HepG2 (cell line): ENCODE results near the gene RPS6KB2. TPM values are rescaled to one million over a fixed set of nuclear protein-coding genes. Genes with fewer than 3 reads are reported as not detected.

Experiments
- BCL6 ChIP-seq: IDR thresholded peaks from 2 replicates; pipeline ENCODE4 v1.6.1; 2016; ENCODE audit warnings: missing genetic modification reagents, missing compliant biosample characterization
- DPF2 ChIP-seq: sonication (generic); formaldehyde crosslinking; IDR thresholded peaks from 2 replicates; pipeline ENCODE4 v1.4.0; 2020; ENCODE audit warnings: mild to moderate bottlenecking, low read depth, missing genetic modification reagents, borderline replicate concordance
- GABPA ChIP-seq, 2 experiments: IDR thresholded peaks; 2 replicates each; pipeline ENCODE4 v1.6.1; 2011 to 2016; ENCODE audit warnings: low read depth in 2 of 2, low read length in 1 of 2, missing biosample characterization in 1 of 2, missing genetic modification characterization in 1 of 2
- GTF2F1 ChIP-seq: fragments of 150-350 bp; IDR thresholded peaks from 2 replicates; pipeline ENCODE4 v1.6.1; 2014; ENCODE audit warnings: low read length
- HCFC1 ChIP-seq: fragments of 150-350 bp; IDR thresholded peaks from 2 replicates; pipeline ENCODE4 v1.6.1; 2014; ENCODE audit warnings: low read depth, low read length
- KDM1A ChIP-seq: IDR thresholded peaks from 2 replicates; pipeline ENCODE4 v1.6.1; 2016; ENCODE audit warnings: missing compliant biosample characterization
- MAFG ChIP-seq: sonication (generic); formaldehyde crosslinking; IDR thresholded peaks from 2 replicates; pipeline ENCODE4 v1.5.1; 2020; ENCODE audit warnings: mild to moderate bottlenecking, missing genetic modification reagents
- MED8 ChIP-seq: sonication (generic); formaldehyde crosslinking; IDR thresholded peaks from 2 replicates; pipeline ENCODE4 v1.8.1; 2023; ENCODE audit warnings: mild to moderate bottlenecking, missing genetic modification reagents; ENCODE audit not compliant: insufficient replicate concordance
- PCBP1 ChIP-seq: fragments of 200-400 bp; formaldehyde crosslinking; IDR thresholded peaks from 2 replicates; pipeline ENCODE4 v1.6.1; 2017; ENCODE audit warnings: mild to moderate bottlenecking, low read depth, low read length, borderline replicate concordance
- POGZ ChIP-seq: sonication (generic); formaldehyde crosslinking; IDR thresholded peaks from 2 replicates; pipeline ENCODE4 v1.4.0; 2020; ENCODE audit warnings: mild to moderate bottlenecking, missing genetic modification reagents
- RARG ChIP-seq: sonication (generic); formaldehyde crosslinking; IDR thresholded peaks from 2 replicates; pipeline ENCODE4 v1.4.0; 2020; ENCODE audit warnings: low read depth, mild to moderate bottlenecking, missing genetic modification reagents
- RELA ChIP-seq: sonication (generic); formaldehyde crosslinking; IDR thresholded peaks from 2 replicates; pipeline ENCODE4 v1.4.0; 2020; ENCODE audit warnings: missing genetic modification reagents
- SNRNP70 ChIP-seq: fragments of 200-400 bp; formaldehyde crosslinking; IDR thresholded peaks from 2 replicates; pipeline ENCODE4 v1.6.1; 2017; ENCODE audit warnings: mild to moderate bottlenecking, low read depth, low read length, moderate library complexity
- SRSF1 ChIP-seq: fragments of 200-400 bp; formaldehyde crosslinking; optimal IDR thresholded peaks from 2 replicates; pipeline ENCODE3; 2017; ENCODE audit warnings: mild to moderate bottlenecking, low read depth, low read length, moderate library complexity
- ZC3H4 ChIP-seq: sonication (generic); formaldehyde crosslinking; IDR thresholded peaks from 2 replicates; pipeline ENCODE4 v1.4.0; 2020; ENCODE audit warnings: missing genetic modification reagents, borderline replicate concordance
- ZNF33A ChIP-seq: sonication (generic); formaldehyde crosslinking; IDR thresholded peaks from 2 replicates; pipeline ENCODE4 v1.5.1; 2020; ENCODE audit warnings: missing genetic modification reagents, mild to moderate bottlenecking, moderate library complexity, borderline replicate concordance
- ZNF557 ChIP-seq: sonication (generic); formaldehyde crosslinking; IDR thresholded peaks from 2 replicates; pipeline ENCODE4 v1.4.0; 2020; ENCODE audit warnings: missing genetic modification reagents
- ZNF567 ChIP-seq: sonication (generic); formaldehyde crosslinking; IDR thresholded peaks from 2 replicates; pipeline ENCODE4 v1.8.1; 2023; ENCODE audit warnings: mild to moderate bottlenecking, missing genetic modification reagents, borderline replicate concordance
- ZNF660 ChIP-seq: sonication (generic); formaldehyde crosslinking; IDR thresholded peaks from 2 replicates; pipeline ENCODE4 v1.5.1; 2020; ENCODE audit warnings: mild to moderate bottlenecking, low read depth, missing genetic modification reagents, borderline replicate concordance
- ZNF775 ChIP-seq: sonication (generic); formaldehyde crosslinking; IDR thresholded peaks from 2 replicates; pipeline ENCODE4 v1.4.0; 2020; ENCODE audit warnings: missing genetic modification reagents, mild to moderate bottlenecking, moderate library complexity, borderline replicate concordance
- ZNF850 ChIP-seq: sonication (generic); formaldehyde crosslinking; conservative IDR thresholded peaks from 2 replicates; pipeline ENCODE4 v1.9.0; 2021; ENCODE audit warnings: mild to moderate bottlenecking, missing genetic modification reagents
- polyA plus RNA-seq, 8 experiments: library from polyadenylated mRNA; depleted of rRNA in 3 of 8; stranded (reverse) in 7 of 8; unstranded in 1 of 8; fragments of >200 nt; fragmentation: Illumina TruSeq in 4 of 8; extraction: Trizol in 4 of 8; gene quantifications; 2 replicates each; pipeline versions ENCODE4 v1.2.1 to v1.2.3, GENCODE V29; 2011 to 2016; ENCODE audit warnings: low read depth in 4 of 8, missing spikeins in 1 of 8, mixed read lengths in 1 of 8; ENCODE audit not compliant: insufficient read depth in 1 of 8
- total RNA-seq, 5 experiments: library from RNA; depleted of rRNA; stranded (reverse); fragments of >200 nt; fragmentation: Illumina TruSeq; extraction: Trizol; gene quantifications; 2 replicates each; pipeline ENCODE4 v1.2.3, GENCODE V29; 2016; ENCODE audit warnings: low read depth in 1 of 5
- TF ChIP-seq, protein P1 (sequence below): sonication (generic); formaldehyde crosslinking; IDR thresholded peaks from 2 replicates; pipeline ENCODE4 v1.8.0; 2023; ENCODE audit warnings: mild to moderate bottlenecking, missing genetic modification reagents
- TF ChIP-seq, protein P2 (sequence below): IDR thresholded peaks from 2 replicates; pipeline ENCODE4 v1.6.1; 2016; ENCODE audit warnings: missing genetic modification reagents, missing compliant biosample characterization
- TF ChIP-seq, protein P3 (sequence below): sonication (generic); formaldehyde crosslinking; IDR thresholded peaks from 2 replicates; pipeline ENCODE4 v1.5.0; 2020; ENCODE audit warnings: mild to moderate bottlenecking, missing genetic modification reagents, borderline replicate concordance

The RPS6KB2 gene
- total and polyA plus RNA-seq, 2 of the 13 experiments (the other 11 are each of a cell fraction or from before 2014, with no cell fraction given) = 52.9 to 54.8 TPM

DNA sequence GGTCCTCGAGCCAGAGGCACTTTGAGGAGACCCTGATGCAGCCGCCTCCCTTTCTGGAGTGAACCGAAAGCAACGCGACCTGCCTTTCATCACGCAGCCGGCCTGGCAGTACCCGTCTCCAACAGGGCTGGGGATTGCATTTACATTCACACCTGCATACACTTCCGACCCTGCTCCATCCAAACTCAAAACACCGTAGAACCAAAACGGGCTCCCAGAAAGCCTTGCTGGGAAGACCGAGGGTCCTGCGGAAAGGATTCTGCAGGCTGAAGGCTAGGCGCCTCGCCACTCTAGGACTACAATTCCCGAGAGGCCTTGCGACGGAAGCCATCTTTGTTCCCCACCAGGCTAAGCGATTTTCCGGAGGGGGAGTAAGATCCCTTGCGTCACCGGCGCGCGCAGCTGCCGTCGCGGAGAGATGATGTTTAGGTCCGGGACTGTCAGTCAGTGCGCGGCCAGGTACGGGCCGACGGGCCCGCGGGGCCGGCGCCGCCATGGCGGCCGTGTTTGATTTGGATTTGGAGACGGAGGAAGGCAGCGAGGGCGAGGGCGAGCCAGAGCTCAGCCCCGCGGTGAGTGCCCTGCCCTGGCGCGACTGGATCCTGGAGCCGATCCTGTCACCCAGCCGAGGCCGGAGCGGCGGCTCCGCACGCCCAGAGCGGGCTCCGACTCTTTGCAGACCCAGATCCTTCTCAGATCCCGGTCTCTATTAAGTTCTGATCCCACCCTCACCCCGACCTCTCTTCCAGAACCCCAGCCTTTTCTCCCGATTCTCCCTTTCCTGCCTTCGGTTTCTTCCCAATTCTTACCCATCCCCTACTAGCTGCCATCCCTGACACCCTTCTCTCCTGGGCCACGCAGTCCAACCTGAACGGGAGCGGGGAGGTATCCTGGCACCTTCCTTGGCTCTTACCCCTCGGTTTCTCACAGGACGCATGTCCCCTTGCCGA, at the start of gene RPS6KB2 (continued):
- no peak for TF ChIP-seq ZC3H4 (CRISPR knock-in tag)
- TF ChIP-seq ZNF850 (CRISPR knock-in tag) = no peak
- TF ChIP-seq ZNF775 = no peak
- no peak for TF ChIP-seq PCBP1
- no peak for TF ChIP-seq MAFG (CRISPR knock-in tag)
- TF ChIP-seq POGZ (CRISPR knock-in tag) = peak; percentile 80
- no peak for TF ChIP-seq ZNF660
- 0 out of 2 replicates have a peak, but pooled peaks have one; percentile 52 for TF ChIP-seq ZNF557 (CRISPR knock-in tag)
- peak; percentile 55 for TF ChIP-seq GABPA (IDR thresholded peaks at IDR 0.05; ENCODE audit: low read depth, low read length)
- TF ChIP-seq GABPA (CRISPR knock-in tag; IDR thresholded peaks at IDR 0.05; ENCODE audit: low read depth) = peak; percentile 90
- TF ChIP-seq HCFC1 = peak; percentile 94
- no peak for TF ChIP-seq RELA (CRISPR knock-in tag)
- TF ChIP-seq RARG (CRISPR knock-in tag) = no peak
- no peak for TF ChIP-seq GTF2F1
- TF ChIP-seq, protein P1, sequence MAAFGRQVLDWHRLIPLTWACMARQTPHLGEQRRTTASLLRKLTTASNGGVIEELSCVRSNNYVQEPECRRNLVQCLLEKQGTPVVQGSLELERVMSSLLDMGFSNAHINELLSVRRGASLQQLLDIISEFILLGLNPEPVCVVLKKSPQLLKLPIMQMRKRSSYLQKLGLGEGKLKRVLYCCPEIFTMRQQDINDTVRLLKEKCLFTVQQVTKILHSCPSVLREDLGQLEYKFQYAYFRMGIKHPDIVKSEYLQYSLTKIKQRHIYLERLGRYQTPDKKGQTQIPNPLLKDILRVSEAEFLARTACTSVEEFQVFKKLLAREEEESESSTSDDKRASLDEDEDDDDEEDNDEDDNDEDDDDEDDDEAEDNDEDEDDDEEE (CRISPR knock-in tag) = peak; percentile 40; the same call in 1 of the 2 replicates
- TF ChIP-seq DPF2 (CRISPR knock-in tag) = no peak
- TF ChIP-seq KDM1A = no peak
- TF ChIP-seq, protein P2, sequence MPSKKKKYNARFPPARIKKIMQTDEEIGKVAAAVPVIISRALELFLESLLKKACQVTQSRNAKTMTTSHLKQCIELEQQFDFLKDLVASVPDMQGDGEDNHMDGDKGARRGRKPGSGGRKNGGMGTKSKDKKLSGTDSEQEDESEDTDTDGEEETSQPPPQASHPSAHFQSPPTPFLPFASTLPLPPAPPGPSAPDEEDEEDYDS (CRISPR knock-in tag) = peak; percentile 61
- no peak for TF ChIP-seq MED8
- peak; percentile 66 for TF ChIP-seq SRSF1
- TF ChIP-seq BCL6 (CRISPR knock-in tag) = no peak; the same call in 1 of the 2 replicates
- TF ChIP-seq, protein P3, sequence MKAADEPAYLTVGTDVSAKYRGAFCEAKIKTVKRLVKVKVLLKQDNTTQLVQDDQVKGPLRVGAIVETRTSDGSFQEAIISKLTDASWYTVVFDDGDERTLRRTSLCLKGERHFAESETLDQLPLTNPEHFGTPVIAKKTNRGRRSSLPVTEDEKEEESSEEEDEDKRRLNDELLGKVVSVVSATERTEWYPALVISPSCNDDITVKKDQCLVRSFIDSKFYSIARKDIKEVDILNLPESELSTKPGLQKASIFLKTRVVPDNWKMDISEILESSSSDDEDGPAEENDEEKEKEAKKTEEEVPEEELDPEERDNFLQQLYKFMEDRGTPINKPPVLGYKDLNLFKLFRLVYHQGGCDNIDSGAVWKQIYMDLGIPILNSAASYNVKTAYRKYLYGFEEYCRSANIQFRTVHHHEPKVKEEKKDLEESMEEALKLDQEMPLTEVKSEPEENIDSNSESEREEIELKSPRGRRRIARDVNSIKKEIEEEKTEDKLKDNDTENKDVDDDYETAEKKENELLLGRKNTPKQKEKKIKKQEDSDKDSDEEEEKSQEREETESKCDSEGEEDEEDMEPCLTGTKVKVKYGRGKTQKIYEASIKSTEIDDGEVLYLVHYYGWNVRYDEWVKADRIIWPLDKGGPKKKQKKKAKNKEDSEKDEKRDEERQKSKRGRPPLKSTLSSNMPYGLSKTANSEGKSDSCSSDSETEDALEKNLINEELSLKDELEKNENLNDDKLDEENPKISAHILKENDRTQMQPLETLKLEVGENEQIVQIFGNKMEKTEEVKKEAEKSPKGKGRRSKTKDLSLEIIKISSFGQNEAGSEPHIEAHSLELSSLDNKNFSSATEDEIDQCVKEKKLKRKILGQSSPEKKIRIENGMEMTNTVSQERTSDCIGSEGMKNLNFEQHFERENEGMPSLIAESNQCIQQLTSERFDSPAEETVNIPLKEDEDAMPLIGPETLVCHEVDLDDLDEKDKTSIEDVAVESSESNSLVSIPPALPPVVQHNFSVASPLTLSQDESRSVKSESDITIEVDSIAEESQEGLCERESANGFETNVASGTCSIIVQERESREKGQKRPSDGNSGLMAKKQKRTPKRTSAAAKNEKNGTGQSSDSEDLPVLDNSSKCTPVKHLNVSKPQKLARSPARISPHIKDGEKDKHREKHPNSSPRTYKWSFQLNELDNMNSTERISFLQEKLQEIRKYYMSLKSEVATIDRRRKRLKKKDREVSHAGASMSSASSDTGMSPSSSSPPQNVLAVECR (CRISPR knock-in tag) = peak; percentile 95
- TF ChIP-seq ZNF567 = peak; percentile 88; the same call in 1 of the 2 replicates
- no peak for TF ChIP-seq ZNF33A (CRISPR knock-in tag)
- no peak for TF ChIP-seq SNRNP70
